ENCODE data around the gene ACADS.

The ACADS gene

GRCh38 chr12:120784804-120785203 lies 59.2 kb downstream of the ACADS start:
- FAIRE-seq: no peak
- no peak for DNase-seq (ENCODE audit: insufficient read length, low spot score)

GRCh38 chr12:120787889-120788288 lies 62.3 kb downstream of the ACADS start:
- FAIRE-seq: no peak

More at GRCh38 chr12:120787889-120788288, 62.3 kb downstream of the ACADS start:
- DNase-seq (ENCODE audit: insufficient read length, low spot score): no peak
